IPS-NIHi7 (cell line): ENCODE data around the gene MON2.
"Not testable (repeated sequence)": the region's sequence is repeated elsewhere in the genome, so short reads cannot be mapped to it uniquely, and the experiment has no call there.

Experiments
- DNase-seq: peaks from one replicate; pipeline ENCODE4 v3.0.0; 2012; ENCODE audit warnings: mixed read lengths; ENCODE audit errors: extremely low spot score

MON2 gene

DNA sequence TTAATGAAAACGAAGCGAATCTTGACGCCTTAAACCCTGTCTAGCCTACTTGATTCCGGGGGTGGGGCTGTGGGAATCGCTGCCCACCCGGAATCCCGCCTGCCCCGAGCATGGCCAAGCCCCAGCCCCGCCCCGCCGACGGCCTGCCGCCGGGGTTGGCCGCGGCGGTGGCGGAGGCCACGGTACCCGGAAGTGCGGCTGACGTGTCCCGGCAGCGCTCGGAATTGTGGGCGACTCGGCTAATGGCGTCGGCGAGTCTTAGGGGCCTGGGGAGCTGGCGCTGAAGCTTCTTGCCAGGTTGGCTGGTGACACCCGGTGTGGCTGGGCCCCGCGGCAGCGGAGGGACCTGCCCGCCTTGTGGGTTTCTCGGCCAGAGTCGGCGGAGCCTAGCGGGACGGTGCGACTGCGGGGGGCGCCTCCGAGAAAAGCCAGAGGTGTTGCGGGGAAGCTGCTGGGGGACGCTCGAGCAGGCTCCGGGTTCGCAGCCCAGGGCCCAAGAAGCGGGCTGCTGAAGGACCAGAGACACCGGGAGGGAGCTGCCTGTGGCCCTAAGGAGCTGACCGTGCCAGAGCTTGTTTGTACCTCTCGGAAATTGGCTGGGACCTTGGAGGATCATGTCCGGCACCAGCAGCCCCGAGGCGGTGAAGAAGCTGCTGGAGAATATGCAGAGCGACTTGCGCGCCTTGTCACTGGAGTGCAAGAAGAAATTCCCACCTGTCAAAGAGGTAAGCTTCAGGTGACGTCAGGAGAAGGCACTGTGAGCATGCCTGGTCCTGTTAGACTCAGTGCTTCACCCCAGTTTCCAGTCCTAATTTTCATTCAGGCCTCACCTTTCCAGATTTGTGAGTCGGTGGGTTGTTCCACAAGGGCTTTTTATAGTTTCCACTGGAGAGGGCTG is at the start of gene MON2:
Gene MON2 (plus strand): TSS at position 233 of the 898 bp plus-strand sequence. CDS start 382 bp downstream, at position 615.
- peak; percentile 97 for DNase-seq

GRCh38 chr12:62426089-62426488 is 40.5 kb upstream of the MON2 start:
- no peak for DNase-seq

GRCh38 chr12:62429457-62429856 is 37.2 kb upstream of the MON2 start:
- no peak for DNase-seq

DNA sequence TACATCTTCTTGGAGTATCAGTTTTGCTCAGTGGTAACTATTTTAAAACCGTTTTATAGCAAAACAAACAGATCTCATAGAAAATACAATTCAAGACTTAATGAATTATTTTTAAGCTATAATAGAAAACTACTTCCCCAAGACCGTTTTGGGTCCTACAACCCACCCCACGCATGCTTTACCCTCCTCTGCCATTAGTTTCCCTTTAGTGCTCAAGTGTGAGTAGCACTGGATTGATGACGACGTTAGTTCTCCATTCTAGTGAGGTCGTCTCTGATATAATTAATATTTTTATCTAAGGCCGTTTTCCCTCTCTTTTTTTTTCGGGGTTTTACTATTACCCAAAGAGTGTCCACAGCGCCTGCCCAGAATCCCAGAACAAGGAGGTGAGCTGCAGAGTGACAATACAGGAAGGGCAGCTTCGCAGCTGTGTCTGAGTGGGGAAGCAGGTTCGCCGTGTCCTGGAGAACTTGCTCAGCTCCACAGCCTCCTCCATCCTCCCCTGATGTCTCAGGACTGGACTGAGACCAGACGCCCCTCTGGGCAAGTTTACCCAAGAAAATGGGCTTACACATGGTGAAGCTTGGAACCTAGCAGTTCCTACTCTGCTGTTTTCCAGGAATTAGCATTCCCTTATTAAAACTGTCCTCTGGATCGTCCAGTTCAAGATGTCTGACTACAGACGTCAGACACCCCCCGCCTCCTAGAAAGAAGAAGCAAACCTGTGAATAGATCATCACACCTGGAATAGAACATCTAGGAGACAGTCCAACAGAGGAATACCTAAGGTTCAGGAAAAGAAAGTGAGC is 31.9 kb upstream of the MON2 start:
- peak; percentile 12 for DNase-seq

GRCh38 chr12:62435303-62436163 is 31.1 kb upstream of the MON2 start:
- DNase-seq = peak; percentile 80

GRCh38 chr12:62436164-62436503 is 30.5 kb upstream of the MON2 start:
- peak; percentile 8 for DNase-seq

GRCh38 chr12:62438098-62438692 is 28.4 kb upstream of the MON2 start:
- peak; percentile 56 for DNase-seq

GRCh38 chr12:62446754-62447452 is 19.7 kb upstream of the MON2 start:
- DNase-seq = no peak

- no peak for DNase-seq
These were observed 18.2 kb upstream of the MON2 start for GRCh38 chr12:62448436-62448835.

GRCh38 chr12:62455429-62455828 is 11.2 kb upstream of the MON2 start:
- DNase-seq = not testable (repeated sequence)

GRCh38 chr12:62458626-62459025 is 8.0 kb upstream of the MON2 start:
- no peak for DNase-seq

- no peak for DNase-seq
These were observed 6.7 kb upstream of the MON2 start for GRCh38 chr12:62459976-62460375.

GRCh38 chr12:62461171-62461837 is 5.3 kb upstream of the MON2 start:
- not testable (repeated sequence) for DNase-seq

GRCh38 chr12:62463252-62463651 is 3.4 kb upstream of the MON2 start:
- DNase-seq = not testable (repeated sequence)

- DNase-seq = peak; percentile 64
These were observed 520 bp upstream of the MON2 start for GRCh38 chr12:62466018-62466593.

DNA sequence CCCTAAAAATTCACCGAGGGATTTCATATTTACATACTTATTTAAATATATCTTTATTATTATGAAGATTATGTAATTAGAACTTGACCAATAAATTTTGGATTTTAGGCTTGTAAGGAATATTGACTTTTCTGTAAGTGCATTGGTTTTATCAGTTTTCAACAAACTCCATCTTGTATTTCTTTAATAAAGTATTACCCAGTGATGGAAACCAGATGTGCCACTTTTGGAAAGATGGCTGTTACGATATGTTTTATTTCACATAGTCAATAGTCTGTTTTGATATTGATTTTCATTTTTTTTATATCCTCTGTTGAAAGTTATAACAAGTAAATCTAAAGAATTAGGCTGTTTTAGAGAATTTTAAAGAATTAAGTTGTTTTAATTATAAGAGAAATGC is 1.8 kb downstream of the MON2 start:
- no peak for DNase-seq

GRCh38 chr12:62468935-62469334 is 2.3 kb downstream of the MON2 start:
- no peak for DNase-seq

DNA sequence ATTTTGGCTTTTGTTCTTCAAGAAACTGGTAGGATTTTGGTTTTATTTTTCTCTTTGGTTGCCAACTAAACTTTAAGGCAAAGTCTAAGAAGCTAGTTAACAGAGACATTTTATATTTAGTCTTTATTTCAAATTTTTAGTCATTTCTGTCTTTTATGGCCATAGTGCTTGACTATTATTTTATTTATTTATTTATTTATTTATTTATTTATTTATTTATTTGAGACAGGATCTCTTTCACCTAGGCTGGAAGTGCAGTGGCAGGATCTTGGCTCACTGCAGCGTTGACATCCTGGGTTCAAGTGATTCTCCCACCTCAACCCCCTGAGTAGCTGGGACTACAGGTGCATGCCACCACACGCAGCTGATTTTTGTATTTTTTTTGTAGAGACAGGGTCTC is 3.1 kb downstream of the MON2 start:
- no peak for DNase-seq

DNA sequence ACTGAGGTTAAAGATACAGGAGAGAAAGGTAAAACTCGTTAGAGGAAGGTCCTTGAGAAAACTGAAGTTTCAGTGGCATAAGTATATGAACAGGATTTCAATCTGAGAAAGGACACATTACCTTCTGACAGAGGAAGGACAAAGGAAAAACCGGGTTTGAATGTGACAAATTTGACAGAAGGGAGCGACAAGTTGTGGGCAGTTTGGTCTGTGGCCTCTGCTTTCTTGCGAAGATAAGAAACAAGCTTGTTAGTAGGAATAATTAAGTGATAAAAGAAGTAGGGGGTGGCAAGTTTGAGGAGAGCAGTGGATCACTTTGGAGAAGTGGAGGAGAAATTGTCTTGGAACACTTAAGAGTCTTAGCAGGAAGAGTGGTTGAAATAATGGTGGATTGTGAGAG is 5.1 kb downstream of the MON2 start:
- DNase-seq = no peak

GRCh38 chr12:62472472-62472871 is 5.8 kb downstream of the MON2 start:
- peak; percentile 58 for DNase-seq
